Measurements from ENCODE around the gene SPECC1L. TPM values are rescaled to one million over a fixed set of nuclear protein-coding genes. Genes with fewer than 3 reads are reported as not detected.

Gene SPECC1L
- total and polyA plus RNA-seq, 2 experiments from 2014 or later, result 21.1 to 34.0 TPM

DNA sequence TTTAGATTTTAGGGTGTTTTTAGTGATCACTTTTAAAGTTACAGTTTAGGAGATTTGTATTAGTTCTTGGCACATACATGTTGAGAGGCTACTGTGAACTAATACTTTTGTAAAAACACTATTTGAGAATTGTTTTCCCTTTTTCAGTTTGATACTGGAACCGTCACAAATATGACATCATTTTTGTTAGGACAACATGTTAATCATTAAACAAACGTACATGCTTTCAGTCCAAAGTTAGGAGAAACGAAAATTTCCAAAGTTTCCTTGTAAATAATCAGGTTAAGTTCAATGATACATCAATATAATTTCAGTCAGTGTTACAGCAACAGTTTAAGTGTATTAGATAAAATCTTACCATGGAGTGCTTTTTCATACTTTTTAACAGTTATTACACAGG is 53.1 kb downstream of the SPECC1L start:
- no peak overlapping the region for H3K9ac ChIP-seq
- in situ Hi-C loops (cut with MboI), result loop anchor here (10.0 kb wide), 1 partner anchor 191 kb away; no protein-coding TSS in a partner anchor
- no peaks in the 10 kb centered on the region for H3K27me3 ChIP-seq (replicated peaks; ENCODE audit: insufficient read depth)
- peaks cover 48% of the 10 kb centered on the region; the same call in 1 of the 2 replicates for H3K36me3 ChIP-seq (ENCODE audit: low read depth)
- H4K20me1 ChIP-seq (ENCODE audit: insufficient read depth), result no peaks in the 10 kb centered on the region
- H3K4me3 ChIP-seq, result no peak overlapping the region
- TF ChIP-seq EZH2 (IDR thresholded peaks at IDR 0.05; ENCODE audit: insufficient read depth, poor library complexity, severe bottlenecking), result no peak
- TF ChIP-seq EZH2phosphoT487 (IDR thresholded peaks at IDR 0.05; ENCODE audit: insufficient read depth, low read depth), result no peak
- no peak overlapping the region for H3K4me2 ChIP-seq (ENCODE audit: unreplicated experiment)
- peaks cover 33% of the 10 kb centered on the region for H3K79me2 ChIP-seq (ENCODE audit: insufficient read depth)
- H3K9me3 ChIP-seq (ENCODE audit: low read depth), result no peaks in the 10 kb centered on the region
- no peak for DNase-seq
- H3F3A ChIP-seq (ENCODE audit: insufficient read depth), result peaks cover 33% of the 10 kb centered on the region
- no peaks in the 10 kb centered on the region for H3K9me2 ChIP-seq (ENCODE audit: insufficient read depth)
- H2AFZ ChIP-seq, result no peak overlapping the region
- H3K27ac ChIP-seq, result no peak overlapping the region
- peaks cover 16% of the 10 kb centered on the region for H3K4me1 ChIP-seq (ENCODE audit: insufficient read depth)
- WGBS, 2 experiments (ENCODE audit: low coverage in 1 of 2, low lambda C conversion rate in 2 of 2, missing lambda C conversion rate in 2 of 2), result 38 to 51% methylated on average over 3 of the region's 3 CpGs

DNA sequence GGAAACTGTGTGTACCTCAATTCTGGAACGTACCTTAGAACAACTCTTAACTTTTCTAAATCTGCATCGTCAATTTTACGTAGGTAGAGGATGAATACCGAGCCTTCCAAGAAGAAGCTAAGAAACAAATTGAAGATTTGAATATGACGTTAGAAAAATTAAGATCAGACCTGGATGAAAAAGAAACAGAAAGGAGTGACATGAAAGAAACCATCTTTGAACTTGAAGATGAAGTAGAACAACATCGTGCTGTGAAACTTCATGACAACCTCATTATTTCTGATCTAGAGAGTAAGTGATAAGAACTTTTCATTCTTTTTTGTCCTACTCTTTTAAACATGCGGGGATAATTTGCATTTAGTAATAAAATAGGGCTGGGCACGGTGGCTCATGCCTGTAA is 53.5 kb downstream of the SPECC1L start:
- Histone ChIP-seq H3K27me3 (replicated peaks; ENCODE audit: insufficient read depth) (no peaks in the 10 kb centered on the region), H3K9ac (no peak overlapping the region), H3F3A (ENCODE audit: insufficient read depth) (peaks cover 33% of the 10 kb centered on the region), H3K4me1 (ENCODE audit: insufficient read depth) (peaks cover 16% of the 10 kb centered on the region), H4K20me1 (ENCODE audit: insufficient read depth) (no peaks in the 10 kb centered on the region), H3K9me3 (ENCODE audit: low read depth) (no peaks in the 10 kb centered on the region), H3K9me2 (ENCODE audit: insufficient read depth) (no peaks in the 10 kb centered on the region), H3K4me3 (no peak overlapping the region), H3K79me2 (ENCODE audit: insufficient read depth) (peaks cover 29% of the 10 kb centered on the region), H3K36me3 (ENCODE audit: low read depth) (peaks cover 49% of the 10 kb centered on the region; the same call in 1 of the 2 replicates), H3K4me2 (ENCODE audit: unreplicated experiment) (no peak overlapping the region), H3K27ac (no peak overlapping the region), H2AFZ (no peak overlapping the region)
- no peak for TF ChIP-seq EZH2phosphoT487 (IDR thresholded peaks at IDR 0.05; ENCODE audit: insufficient read depth, low read depth)
- no peak for TF ChIP-seq EZH2 (IDR thresholded peaks at IDR 0.05; ENCODE audit: insufficient read depth, poor library complexity, severe bottlenecking)
- in situ Hi-C loops (cut with MboI), result loop anchor here (10.0 kb wide), 1 partner anchor 191 kb away; no protein-coding TSS in a partner anchor
- DNase-seq, result no peak
- 82 to 86% methylated on average over 8 of the region's 8 CpGs for WGBS, 2 experiments (ENCODE audit: low coverage in 1 of 2, low lambda C conversion rate in 2 of 2, missing lambda C conversion rate in 2 of 2)

- Histone ChIP-seq H3K36me3 (ENCODE audit: low read depth) (peaks cover 51% of the 10 kb centered on the region), H3F3A (ENCODE audit: insufficient read depth) (peaks cover 33% of the 10 kb centered on the region), H3K79me2 (ENCODE audit: insufficient read depth) (peaks cover 25% of the 10 kb centered on the region), H3K4me3 (no peak overlapping the region), H3K9ac (no peak overlapping the region), H2AFZ (no peak overlapping the region), H3K9me2 (ENCODE audit: insufficient read depth) (no peaks in the 10 kb centered on the region), H3K4me2 (ENCODE audit: unreplicated experiment) (peak overlapping the region; percentile 24), H3K27ac (peak overlapping the region; percentile 37), H4K20me1 (ENCODE audit: insufficient read depth) (no peaks in the 10 kb centered on the region), H3K9me3 (ENCODE audit: low read depth) (no peaks in the 10 kb centered on the region), H3K27me3 (replicated peaks; ENCODE audit: insufficient read depth) (no peaks in the 10 kb centered on the region), H3K4me1 (ENCODE audit: insufficient read depth) (peaks cover 16% of the 10 kb centered on the region)
- peak; percentile 93 for DNase-seq
- WGBS, 2 experiments (ENCODE audit: low coverage in 1 of 2, low lambda C conversion rate in 2 of 2, missing lambda C conversion rate in 2 of 2), result 22% methylated on average over 5 of the region's 5 CpGs
- no peak for TF ChIP-seq EZH2 (IDR thresholded peaks at IDR 0.05; ENCODE audit: insufficient read depth, poor library complexity, severe bottlenecking)
- no peak for TF ChIP-seq EZH2phosphoT487 (IDR thresholded peaks at IDR 0.05; ENCODE audit: insufficient read depth, low read depth)
- in situ Hi-C loops (cut with MboI), result loop anchor here (10.0 kb wide), 1 partner anchor 190 kb away; no protein-coding TSS in a partner anchor
Observed at GRCh38 chr22:24325105-24325757, 54.6 kb downstream of the SPECC1L start.

DNA sequence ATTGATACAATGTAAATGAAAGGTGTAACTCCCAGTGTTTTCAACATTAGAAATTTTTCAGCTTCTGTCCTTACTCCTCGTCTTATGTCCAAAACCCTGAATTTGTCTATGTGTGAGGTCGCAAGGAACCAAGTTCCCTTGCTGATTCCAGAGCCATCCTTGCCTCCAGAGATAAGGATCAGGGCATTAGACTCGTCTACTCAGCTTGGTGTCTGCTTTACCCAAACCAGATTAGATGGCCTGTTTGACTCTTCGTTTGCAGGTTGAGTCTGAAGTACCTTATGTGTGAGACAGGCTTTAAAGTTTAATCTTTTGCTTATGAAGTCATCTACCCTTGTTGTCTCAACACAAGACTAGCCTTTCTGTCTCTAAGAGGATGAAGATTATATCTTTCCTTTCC is 55.6 kb downstream of the SPECC1L start:
- H3K4me1 ChIP-seq (ENCODE audit: insufficient read depth), result peaks cover 17% of the 10 kb centered on the region
- H3K36me3 ChIP-seq (ENCODE audit: low read depth), result peaks cover 56% of the 10 kb centered on the region
- H3K27me3 ChIP-seq (replicated peaks; ENCODE audit: insufficient read depth), result no peaks in the 10 kb centered on the region
- no peaks in the 10 kb centered on the region for H3K9me3 ChIP-seq (ENCODE audit: low read depth)
- 86 to 89% methylated on average over 4 of the region's 4 CpGs for WGBS, 2 experiments (ENCODE audit: low coverage in 1 of 2, low lambda C conversion rate in 2 of 2, missing lambda C conversion rate in 2 of 2)
- no peak overlapping the region for H2AFZ ChIP-seq
- peaks cover 39% of the 10 kb centered on the region for H3F3A ChIP-seq (ENCODE audit: insufficient read depth)
- H4K20me1 ChIP-seq (ENCODE audit: insufficient read depth), result no peaks in the 10 kb centered on the region
- H3K27ac ChIP-seq, result no peak overlapping the region
- H3K4me3 ChIP-seq, result no peak overlapping the region
- no peak for DNase-seq
- H3K9me2 ChIP-seq (ENCODE audit: insufficient read depth), result no peaks in the 10 kb centered on the region
- H3K79me2 ChIP-seq (ENCODE audit: insufficient read depth), result peaks cover 26% of the 10 kb centered on the region
- no peak overlapping the region for H3K9ac ChIP-seq
- no peak for TF ChIP-seq EZH2 (IDR thresholded peaks at IDR 0.05; ENCODE audit: insufficient read depth, poor library complexity, severe bottlenecking)
- no peak for TF ChIP-seq EZH2phosphoT487 (IDR thresholded peaks at IDR 0.05; ENCODE audit: insufficient read depth, low read depth)
- no peak overlapping the region for H3K4me2 ChIP-seq (ENCODE audit: unreplicated experiment)
- in situ Hi-C loops (cut with MboI), result loop anchor here (10.0 kb wide), 1 partner anchor 189 kb away; no protein-coding TSS in a partner anchor

Data from GM23248 (cell line).